AG10803 (cell line): ENCODE measurements around the gene SLC22A8.

Experiments used
- DNase-seq: peaks from one replicate; pipeline ENCODE4 v3.0.0; 2010; ENCODE audit warnings: low read depth
- H3K4me3 ChIP-seq: 2 replicates; pipeline ENCODE4 v1.5.1; 2011; ENCODE audit warnings: mild to moderate bottlenecking, low read length, control low read depth
- CTCF ChIP-seq: conservative IDR thresholded peaks from 2 replicates; pipeline ENCODE4 v1.5.1; 2011; ENCODE audit warnings: mild to moderate bottlenecking, low read length, control low read depth, inconsistent platforms

SLC22A8 gene

GRCh38 chr11:63010934-63011439, 4.7 kb downstream of the SLC22A8 start:
- DNase-seq, result no peak
- H3K4me3 ChIP-seq, result no peak overlapping the region
- TF ChIP-seq CTCF, result no peak

- DNase-seq, result no peak
- TF ChIP-seq CTCF, result no peak
- no peak overlapping the region for H3K4me3 ChIP-seq
Measured at GRCh38 chr11:63007920-63008319, 7.7 kb downstream of the SLC22A8 start.

GRCh38 chr11:63001456-63001855, 14.2 kb downstream of the SLC22A8 start:
- H3K4me3 ChIP-seq, result no peak overlapping the region
- TF ChIP-seq CTCF, result no peak
- no peak for DNase-seq

GRCh38 chr11:62999649-63000048, 16.0 kb downstream of the SLC22A8 start:
- H3K4me3 ChIP-seq, result no peak overlapping the region
- no peak for DNase-seq
- no peak for TF ChIP-seq CTCF

- DNase-seq, result no peak
- no peak for TF ChIP-seq CTCF
Measured at GRCh38 chr11:62999156-62999555, 16.5 kb downstream of the SLC22A8 start.

GRCh38 chr11:62996271-62996670, 19.4 kb downstream of the SLC22A8 start:
- TF ChIP-seq CTCF, result no peak
- DNase-seq, result no peak
- no peak overlapping the region for H3K4me3 ChIP-seq

More at GRCh38 chr11:62999156-62999555, 16.5 kb downstream of the SLC22A8 start:
- H3K4me3 ChIP-seq, result no peak overlapping the region

- DNase-seq, result no peak
- no peak overlapping the region for H3K4me3 ChIP-seq
- no peak for TF ChIP-seq CTCF
Measured at GRCh38 chr11:62994775-62995174, 20.9 kb downstream of the SLC22A8 start.
